ENCODE data around the gene POPDC2. TPM values are rescaled to one million over a fixed set of nuclear protein-coding genes. Genes with fewer than 3 reads are reported as not detected.

POPDC2 gene, protein sequence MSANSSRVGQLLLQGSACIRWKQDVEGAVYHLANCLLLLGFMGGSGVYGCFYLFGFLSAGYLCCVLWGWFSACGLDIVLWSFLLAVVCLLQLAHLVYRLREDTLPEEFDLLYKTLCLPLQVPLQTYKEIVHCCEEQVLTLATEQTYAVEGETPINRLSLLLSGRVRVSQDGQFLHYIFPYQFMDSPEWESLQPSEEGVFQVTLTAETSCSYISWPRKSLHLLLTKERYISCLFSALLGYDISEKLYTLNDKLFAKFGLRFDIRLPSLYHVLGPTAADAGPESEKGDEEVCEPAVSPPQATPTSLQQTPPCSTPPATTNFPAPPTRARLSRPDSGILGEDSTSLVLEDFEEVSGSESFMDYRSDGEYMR
- total RNA-seq = 10 to 100 TPM; 67.9 to 92.6 (median 79.3) TPM

- peaks cover 0 to 26% (median 4%) of the 10 kb centered on the region in 4 donors for H3K36me3 ChIP-seq
- WGBS = 33% methylated on average over 9 of the region's 9 CpGs
- no peaks in the 10 kb centered on the region for H3K27me3 ChIP-seq
- peak within 1 kb of the TSS; percentile 46 to 60 (median 55) for H3K4me3 ChIP-seq
- H3K27ac ChIP-seq (replicated peaks in 1 of 4) = peak within 1 kb of the TSS; percentile 77 to 82 (median 78)
- no peak for DNase-seq (ENCODE audit: extremely low spot score)
- intact Hi-C loops (cut with DNase I) = no loop called here
- TF ChIP-seq POLR2AphosphoS5 (IDR thresholded peaks at IDR 0.05) (peak; percentile 59 to 86), CTCF (IDR thresholded peaks at IDR 0.05) (no peak), EP300 (IDR thresholded peaks at IDR 0.05) (no peak), POLR2A (IDR thresholded peaks at IDR 0.05; ENCODE audit: low read depth) (no peak)
- H3K4me1 ChIP-seq = peaks cover 32 to 82% (median 70%) of the 10 kb centered on the region in 4 donors
- no peaks in the 10 kb centered on the region for H3K9me3 ChIP-seq
Measured at GRCh38 chr3:119660474-119661440, at the start of gene POPDC2. Gene POPDC2 (minus strand): TSS chr3:119660589. CDS start chr3:119660423, 166 bp downstream.

- Histone ChIP-seq H3K36me3 (no peaks in the 10 kb centered on the region), H3K27me3 (no peaks in the 10 kb centered on the region), H3K4me1 (peaks cover 16 to 24% (median 20%) of the 10 kb centered on the region in 4 donors), H3K27ac (replicated peaks in 1 of 4) (peak overlapping the region in 1 of 4 donors; percentile 73), H3K4me3 (peak overlapping the region; percentile 61 to 74 (median 66)), H3K9me3 (no peaks in the 10 kb centered on the region)
- WGBS = 66% methylated on average over 8 of the region's 8 CpGs
- TF ChIP-seq POLR2AphosphoS5 (IDR thresholded peaks at IDR 0.05) (no peak), CTCF (IDR thresholded peaks at IDR 0.05) (no peak), POLR2A (IDR thresholded peaks at IDR 0.05; ENCODE audit: low read depth) (no peak), EP300 (IDR thresholded peaks at IDR 0.05) (no peak)
- DNase-seq (ENCODE audit: extremely low spot score) = no peak
- intact Hi-C loops (cut with DNase I) = no loop called here
Measured at GRCh38 chr3:119703820-119704531, 43.6 kb upstream of the POPDC2 start.

- Histone ChIP-seq H3K36me3 (no peaks in the 10 kb centered on the region), H3K27ac (replicated peaks in 1 of 4) (peak within 1 kb of the TSS; percentile 39 to 73 (median 67)), H3K4me1 (peaks cover 16 to 24% (median 20%) of the 10 kb centered on the region in 4 donors), H3K27me3 (no peaks in the 10 kb centered on the region), H3K9me3 (no peaks in the 10 kb centered on the region), H3K4me3 (peak within 1 kb of the TSS; percentile 61 to 74 (median 66))
- intact Hi-C loops (cut with DNase I) = no loop called here
- DNase-seq (ENCODE audit: extremely low spot score) = peak; percentile 99
- peak; percentile 50 to 67 for TF ChIP-seq POLR2AphosphoS5 (IDR thresholded peaks at IDR 0.05)
- no peak for TF ChIP-seq POLR2A (IDR thresholded peaks at IDR 0.05; ENCODE audit: low read depth)
- TF ChIP-seq EP300 (IDR thresholded peaks at IDR 0.05) = no peak
- TF ChIP-seq CTCF (IDR thresholded peaks at IDR 0.05) = no peak
- WGBS = 4% methylated on average over 30 of the region's 59 CpGs
Measured at GRCh38 chr3:119702530-119703527, 42.4 kb upstream of the POPDC2 start, which contains the start of gene CFAP91. Gene CFAP91 (plus strand): TSS chr3:119703022. CDS start chr3:119703099, 77 bp downstream.
